Upper lobe of right lung (tissue), 1 donor: ENCODE measurements around the gene CNTN1. TPM values are rescaled to one million over a fixed set of nuclear protein-coding genes. Genes with fewer than 3 reads are reported as not detected.
A peak's percentile ranks its signal among the peaks of the same experiment; 100 is the strongest.

Experiments
- ATAC-seq: fragments of 200-7000 bp; cut with Tn5 transposase; one replicate; pipeline ENCODE4 v1.9.1; 2020; ENCODE audit warnings: mild to moderate bottlenecking, moderate library complexity
- DNase-seq: peaks from one replicate; pipeline ENCODE4 v3.0.0-alpha.2; 2020
- H3K27ac ChIP-seq: fragments of 200-600 bp; one replicate; pipeline ENCODE4 v1.8.0; 2022
- H3K27me3 ChIP-seq: fragments of 200-600 bp; one replicate; pipeline ENCODE4 v1.8.0; 2022; ENCODE audit warnings: mild to moderate bottlenecking
- H3K36me3 ChIP-seq: fragments of 200-600 bp; one replicate; pipeline ENCODE4 v1.8.0; 2022
- H3K4me1 ChIP-seq: fragments of 200-600 bp; one replicate; pipeline ENCODE4 v1.8.0; 2022
- H3K4me3 ChIP-seq: fragments of 200-600 bp; one replicate; pipeline ENCODE4 v1.8.0; 2022; ENCODE audit warnings: mild to moderate bottlenecking
- H3K9me3 ChIP-seq: fragments of 200-600 bp; one replicate; pipeline ENCODE4 v1.8.0; 2022
- CTCF ChIP-seq: fragments of 200-600 bp; IDR thresholded peaks from one replicate; pipeline ENCODE4 v1.8.0; 2022; ENCODE audit warnings: antibody characterized with exemption
- intact Hi-C: fragments of 100-400 bp; cut with DNase I; formaldehyde crosslinking; loops from one replicate; pipeline ENCODE4 v1.11.0; 2022
- total RNA-seq: library from RNA; stranded (reverse); fragmentation: NEBNext Ultra II Directional; extraction: Animal tissue kit (Norgen Biotek cat#: 25700); gene quantifications from one replicate; pipeline ENCODE4 v1.2.1, GENCODE V29; 2021
- donor health status: DM: no; HTN: yes; CAD: no; lungs with severe emphysema.

CNTN1 gene
- total RNA-seq, 1 donor from 2014 or later = 15.1 TPM

DNA sequence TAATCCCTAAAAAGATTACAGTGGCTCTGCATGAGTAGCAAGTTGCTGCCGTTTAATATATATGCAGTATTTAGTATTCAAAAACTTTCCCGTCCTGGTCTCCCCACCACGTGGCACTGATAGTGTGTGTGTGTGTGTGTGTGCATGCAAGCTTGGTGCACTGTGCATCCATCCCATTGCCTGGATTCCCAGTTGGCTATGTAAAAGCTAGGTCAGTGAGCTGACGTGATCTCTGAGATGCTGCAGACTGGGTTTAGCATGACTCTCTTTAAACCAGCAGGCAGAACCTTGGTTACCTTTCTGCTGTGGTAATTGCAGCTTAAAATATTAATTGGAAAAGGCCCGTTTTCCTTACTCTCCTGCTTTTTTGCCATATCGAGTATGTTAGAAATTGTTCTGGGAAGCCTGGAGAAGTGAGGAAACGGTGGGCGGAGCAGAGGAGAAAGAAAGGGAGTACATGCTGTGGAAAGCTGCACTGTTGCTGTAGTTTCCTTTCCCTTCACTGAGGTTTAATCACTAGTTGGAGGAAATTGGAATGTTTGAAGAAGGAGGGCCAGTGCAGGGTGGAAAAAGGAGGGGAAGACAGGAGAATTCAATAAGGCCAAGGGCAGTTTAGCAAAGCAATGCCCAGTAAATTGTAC, 4.0 kb upstream of the CNTN1 start:
- no peak for TF ChIP-seq CTCF
- DNase-seq (no peak), ATAC-seq (no peak)
- Histone ChIP-seq H3K36me3 (no peaks in the 10 kb centered on the region), H3K27ac (no peak overlapping the region), H3K4me3 (no peak overlapping the region), H3K27me3 (peaks cover 18% of the 10 kb centered on the region), H3K4me1 (no peaks in the 10 kb centered on the region), H3K9me3 (no peaks in the 10 kb centered on the region)
- intact Hi-C loops = no loop called here

DNA sequence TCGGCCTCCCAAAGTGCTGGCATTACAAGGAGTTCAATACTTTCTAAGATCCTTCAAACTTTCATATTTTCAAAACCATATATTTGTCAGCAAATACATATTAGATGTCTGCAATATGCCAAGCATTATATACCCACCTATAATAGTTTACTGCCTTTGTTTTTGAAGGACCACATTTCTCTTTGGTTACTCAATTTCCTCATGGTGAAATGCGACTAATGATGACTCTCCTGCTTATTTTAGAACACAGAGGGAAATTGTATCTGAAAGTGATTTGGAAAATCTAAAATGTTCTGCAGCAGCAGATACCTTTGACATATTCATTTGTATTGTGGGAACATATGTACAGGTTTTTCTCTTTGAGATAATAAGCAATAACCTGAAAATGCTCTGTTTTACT, 2.7 kb upstream of the CNTN1 start:
- DNase-seq = no peak
- TF ChIP-seq CTCF = no peak
- no peaks in the 10 kb centered on the region for H3K9me3 ChIP-seq
- H3K27ac ChIP-seq = no peak overlapping the region
- H3K27me3 ChIP-seq = peaks cover 22% of the 10 kb centered on the region
- intact Hi-C loops = no loop called here
- no peak for ATAC-seq
- H3K36me3 ChIP-seq = no peaks in the 10 kb centered on the region
- no peak overlapping the region for H3K4me3 ChIP-seq
- H3K4me1 ChIP-seq = no peaks in the 10 kb centered on the region

DNA sequence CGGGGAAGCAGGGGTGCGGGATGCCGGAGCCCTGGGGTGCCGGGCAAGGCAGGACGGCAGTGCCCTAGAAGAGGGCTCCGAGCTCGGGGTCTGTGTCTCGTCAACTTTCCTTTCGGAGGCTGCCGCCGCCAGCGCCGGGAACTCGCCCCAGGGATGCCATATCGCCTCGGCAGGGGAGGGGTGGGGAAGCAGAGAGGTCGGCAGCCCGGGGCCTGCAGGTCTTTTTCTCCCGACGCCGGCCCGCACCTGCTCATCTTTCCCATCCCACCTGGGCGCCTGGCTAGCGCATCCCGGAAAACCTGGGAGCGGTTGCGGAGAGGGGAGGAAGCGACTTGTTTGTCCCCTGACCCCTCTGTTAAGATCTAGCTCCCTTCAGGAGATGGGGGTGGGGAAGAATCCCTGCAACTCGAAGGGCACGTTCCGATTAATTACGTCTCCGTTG, 547 bp downstream of the CNTN1 start:
- ATAC-seq (peak; percentile 57), DNase-seq (no peak)
- intact Hi-C loops = no loop called here
- peaks cover 22% of the 10 kb centered on the region for H3K27me3 ChIP-seq
- no peak overlapping the region for H3K27ac ChIP-seq
- no peaks in the 10 kb centered on the region for H3K36me3 ChIP-seq
- H3K4me3 ChIP-seq = peak overlapping the region; percentile 58
- H3K9me3 ChIP-seq = no peaks in the 10 kb centered on the region
- no peak for TF ChIP-seq CTCF
- no peaks in the 10 kb centered on the region for H3K4me1 ChIP-seq

DNA sequence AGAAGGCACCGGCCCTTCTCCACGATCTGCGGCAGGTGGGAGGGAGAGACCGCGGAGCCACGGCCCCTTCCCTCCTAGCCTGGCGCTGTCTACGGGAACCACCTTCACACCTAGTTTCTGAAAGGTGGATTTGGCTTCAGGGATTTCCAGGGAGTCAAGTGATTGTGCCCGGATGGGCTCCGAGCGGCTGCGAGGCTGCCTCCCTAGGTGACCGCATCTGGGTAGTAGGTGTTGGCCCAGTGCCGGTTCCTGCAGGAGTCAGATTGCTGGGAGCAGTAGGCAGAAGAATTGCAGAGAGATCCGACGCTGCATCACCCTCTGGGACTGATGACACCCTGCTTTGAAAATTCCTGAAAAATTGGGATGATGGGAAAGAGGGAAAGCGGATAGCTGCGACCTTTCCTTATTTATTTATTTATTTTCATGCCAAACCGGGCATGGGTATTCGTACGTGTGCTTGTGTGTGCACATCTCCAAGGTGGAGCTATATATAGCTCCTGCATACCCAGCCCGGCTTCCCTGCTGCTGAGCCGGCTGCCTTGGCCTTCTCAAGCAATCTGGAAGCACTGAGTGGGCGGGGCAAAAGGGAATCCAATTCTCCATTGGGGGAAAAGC, 1.1 kb downstream of the CNTN1 start:
- intact Hi-C loops = no loop called here
- DNase-seq (peak; percentile 75), ATAC-seq (peak; percentile 57)
- peak overlapping the region; percentile 58 for H3K4me3 ChIP-seq
- no peaks in the 10 kb centered on the region for H3K4me1 ChIP-seq
- H3K27me3 ChIP-seq = peaks cover 22% of the 10 kb centered on the region
- H3K9me3 ChIP-seq = no peaks in the 10 kb centered on the region
- H3K36me3 ChIP-seq = no peaks in the 10 kb centered on the region
- no peak for TF ChIP-seq CTCF
- no peak overlapping the region for H3K27ac ChIP-seq

- no peaks in the 10 kb centered on the region for H3K9me3 ChIP-seq
- H3K36me3 ChIP-seq = no peaks in the 10 kb centered on the region
- DNase-seq (no peak), ATAC-seq (peak; percentile 49)
- intact Hi-C loops = no loop called here
- no peak for TF ChIP-seq CTCF
- peaks cover 8% of the 10 kb centered on the region for H3K27me3 ChIP-seq
- no peaks in the 10 kb centered on the region for H3K4me1 ChIP-seq
- no peak overlapping the region for H3K27ac ChIP-seq
- no peak overlapping the region for H3K4me3 ChIP-seq
Measured at GRCh38 chr12:40697566-40698259, 5.5 kb downstream of the CNTN1 start.
